ENCODE measurements around the gene TRIM33. TPM values are rescaled to one million over a fixed set of nuclear protein-coding genes. Genes with fewer than 3 reads are reported as not detected.
"Not testable (repeated sequence)": the region's sequence is repeated elsewhere in the genome, so short reads cannot be mapped to it uniquely, and the experiment has no call there.

TRIM33 gene
- total RNA-seq, 3 donors from 2014 or later: 28.6 to 38.1 (median 35.5) TPM

GRCh38 chr1:114448370-114449036 lies 62.5 kb downstream of the TRIM33 start:
- no peak for DNase-seq
- intact Hi-C loops (cut with DNase I, micrococcal nuclease): no loop called here
- H3K4me1 ChIP-seq (ENCODE audit: low read depth): no peaks in the 10 kb centered on the region
- no peak overlapping the region for H3K4me3 ChIP-seq
- no peaks in the 10 kb centered on the region for H3K36me3 ChIP-seq (ENCODE audit: low read depth)
- no peaks in the 10 kb centered on the region for H3K9me3 ChIP-seq
- no peak for ATAC-seq
- TF ChIP-seq CTCF (IDR thresholded peaks at IDR 0.05): no peak

DNA sequence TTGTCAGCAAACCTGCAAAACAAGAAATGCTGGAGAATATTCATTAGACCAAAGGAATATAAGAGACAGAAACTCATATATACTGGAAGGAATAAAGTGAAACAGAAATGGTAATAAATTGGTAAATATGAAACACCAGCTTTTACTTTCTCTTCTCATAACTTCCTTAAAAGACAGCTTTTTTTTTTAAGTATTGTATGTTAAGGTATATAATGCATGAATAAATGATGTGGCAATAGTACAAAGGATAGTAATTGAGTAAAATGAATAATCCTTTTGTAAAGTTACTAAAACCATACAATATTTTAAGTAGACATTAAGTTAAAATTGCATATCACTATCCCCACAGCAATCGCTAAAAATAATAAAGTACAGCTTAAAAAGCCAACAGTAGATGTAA lies 64.8 kb downstream of the TRIM33 start:
- Histone ChIP-seq H3K4me1 (ENCODE audit: low read depth) (no peaks in the 10 kb centered on the region), H3K4me3 (no peak overlapping the region), H3K36me3 (ENCODE audit: low read depth) (no peaks in the 10 kb centered on the region), H3K9me3 (no peaks in the 10 kb centered on the region)
- ATAC-seq: no peak
- DNase-seq: no peak
- no peak for TF ChIP-seq CTCF (IDR thresholded peaks at IDR 0.05)
- intact Hi-C loops (cut with DNase I, micrococcal nuclease): no loop called here

DNA sequence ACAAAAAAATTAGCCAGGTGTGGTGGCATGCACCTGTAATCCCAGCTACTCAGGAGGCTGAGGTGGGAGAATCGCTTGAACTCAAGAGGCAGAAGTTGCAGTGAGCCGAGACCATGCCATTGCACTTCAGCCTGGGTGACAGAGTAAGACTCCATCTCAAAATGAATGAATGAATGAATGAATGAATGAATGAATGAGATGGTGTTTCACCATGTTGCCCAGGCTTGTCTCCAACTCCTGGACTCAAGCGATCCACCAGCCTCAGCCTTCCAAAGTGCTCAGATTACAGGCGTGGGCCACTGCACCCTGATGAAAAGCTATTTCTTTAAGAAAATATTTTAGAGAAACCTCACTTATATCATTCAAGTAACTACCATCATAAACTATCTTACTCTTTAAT lies 67.8 kb downstream of the TRIM33 start:
- H3K9me3 ChIP-seq; H3K36me3 ChIP-seq (ENCODE audit: low read depth); intact Hi-C loops (cut with DNase I, micrococcal nuclease); H3K4me1 ChIP-seq (ENCODE audit: low read depth); H3K4me3 ChIP-seq; ATAC-seq; DNase-seq: not testable (repeated sequence)

- no peak for DNase-seq
- no peak for ATAC-seq
- TF ChIP-seq CTCF (IDR thresholded peaks at IDR 0.05): no peak
- H3K36me3 ChIP-seq (ENCODE audit: low read depth): no peaks in the 10 kb centered on the region
- H3K4me1 ChIP-seq (ENCODE audit: low read depth): no peaks in the 10 kb centered on the region
- H3K4me3 ChIP-seq: no peak overlapping the region
- intact Hi-C loops (cut with DNase I, micrococcal nuclease): no loop called here
- no peaks in the 10 kb centered on the region for H3K9me3 ChIP-seq
Observed at GRCh38 chr1:114441332-114441731, 69.7 kb downstream of the TRIM33 start.

GRCh38 chr1:114439369-114439768 lies 71.6 kb downstream of the TRIM33 start:
- intact Hi-C loops (cut with DNase I, micrococcal nuclease): no loop called here
- H3K4me1 ChIP-seq (ENCODE audit: low read depth): no peaks in the 10 kb centered on the region
- no peaks in the 10 kb centered on the region for H3K9me3 ChIP-seq
- no peaks in the 10 kb centered on the region for H3K36me3 ChIP-seq (ENCODE audit: low read depth)
- no peak for TF ChIP-seq CTCF (IDR thresholded peaks at IDR 0.05)
- no peak for ATAC-seq
- DNase-seq: no peak
- no peak overlapping the region for H3K4me3 ChIP-seq

- DNase-seq (no peak), ATAC-seq (no peak)
- no peaks in the 10 kb centered on the region for H3K4me1 ChIP-seq (ENCODE audit: low read depth)
- H3K36me3 ChIP-seq (ENCODE audit: low read depth): no peaks in the 10 kb centered on the region
- intact Hi-C loops (cut with DNase I, micrococcal nuclease): no loop called here
- no peak for TF ChIP-seq CTCF (IDR thresholded peaks at IDR 0.05)
- H3K9me3 ChIP-seq: no peaks in the 10 kb centered on the region
- H3K4me3 ChIP-seq: no peak overlapping the region
Observed at GRCh38 chr1:114437812-114438211, 73.2 kb downstream of the TRIM33 start.
